ENCODE measurements around the gene ANKLE1. TPM values are rescaled to one million over a fixed set of nuclear protein-coding genes. Genes with fewer than 3 reads are reported as not detected.

The ANKLE1 gene
- total RNA-seq, 3 donors from 2014 or later = 0.96 to 1.6 (median 1.0) TPM

DNA sequence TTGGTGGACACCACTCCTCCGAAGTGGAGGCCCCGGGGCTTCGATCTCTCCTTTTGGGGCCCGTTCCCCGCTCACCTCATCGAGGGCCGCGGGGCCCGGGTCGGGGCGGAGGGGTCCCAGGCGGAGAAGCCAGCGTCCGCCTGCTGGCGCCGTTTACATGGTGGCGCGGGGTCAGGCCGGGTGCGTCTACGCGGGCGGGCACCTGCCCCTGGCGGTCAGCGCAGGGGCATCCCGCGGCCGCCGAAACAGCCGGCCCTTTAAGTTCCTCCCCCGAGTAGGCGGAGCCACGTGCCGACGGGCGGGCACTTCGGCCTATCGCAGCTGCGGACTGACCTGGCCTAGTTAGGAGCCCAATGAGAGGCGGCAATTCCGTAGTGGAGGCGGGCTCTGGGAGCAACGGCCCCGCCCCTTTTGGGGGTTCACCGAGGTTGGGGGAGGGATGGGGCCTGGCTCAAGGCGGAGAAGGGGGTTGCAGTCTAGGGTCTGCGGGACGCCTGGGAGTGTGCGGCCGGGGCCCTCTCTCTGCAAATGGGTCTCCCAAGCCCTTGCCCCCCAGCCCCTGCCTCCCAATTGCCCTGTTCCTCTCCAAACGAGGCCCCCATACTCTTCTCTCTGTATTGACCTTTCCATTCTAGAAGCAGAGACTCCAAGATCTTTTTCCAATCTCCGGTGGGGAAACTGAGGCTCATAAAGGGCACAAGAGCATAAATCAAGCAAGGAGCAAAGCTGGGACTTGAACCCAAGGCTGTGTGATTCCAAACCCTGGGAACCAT lies 21.7 kb downstream of the ANKLE1 start, which contains the start of gene ABHD8:
ABHD8 (minus strand) TSS at position 259 of the 773 bp plus-strand sequence. CDS start 1,809 bp downstream, outside the sequence.
- H3K4me1 ChIP-seq = peaks cover 0 to 31% of the 10 kb centered on the region in 2 donors
- intact Hi-C loops (cut with DNase I; ENCODE audit: low total_unique reads) = loop anchor here (10.0 kb wide), 1 partner anchor 81 kb away; no protein-coding TSS in a partner anchor
- peak in 2 of 3 donors; percentile 31 to 35 for TF ChIP-seq POLR2AphosphoS5 (IDR thresholded peaks at IDR 0.05)
- TF ChIP-seq POLR2A (IDR thresholded peaks at IDR 0.05) = peak; percentile 25
- TF ChIP-seq, protein P1, sequence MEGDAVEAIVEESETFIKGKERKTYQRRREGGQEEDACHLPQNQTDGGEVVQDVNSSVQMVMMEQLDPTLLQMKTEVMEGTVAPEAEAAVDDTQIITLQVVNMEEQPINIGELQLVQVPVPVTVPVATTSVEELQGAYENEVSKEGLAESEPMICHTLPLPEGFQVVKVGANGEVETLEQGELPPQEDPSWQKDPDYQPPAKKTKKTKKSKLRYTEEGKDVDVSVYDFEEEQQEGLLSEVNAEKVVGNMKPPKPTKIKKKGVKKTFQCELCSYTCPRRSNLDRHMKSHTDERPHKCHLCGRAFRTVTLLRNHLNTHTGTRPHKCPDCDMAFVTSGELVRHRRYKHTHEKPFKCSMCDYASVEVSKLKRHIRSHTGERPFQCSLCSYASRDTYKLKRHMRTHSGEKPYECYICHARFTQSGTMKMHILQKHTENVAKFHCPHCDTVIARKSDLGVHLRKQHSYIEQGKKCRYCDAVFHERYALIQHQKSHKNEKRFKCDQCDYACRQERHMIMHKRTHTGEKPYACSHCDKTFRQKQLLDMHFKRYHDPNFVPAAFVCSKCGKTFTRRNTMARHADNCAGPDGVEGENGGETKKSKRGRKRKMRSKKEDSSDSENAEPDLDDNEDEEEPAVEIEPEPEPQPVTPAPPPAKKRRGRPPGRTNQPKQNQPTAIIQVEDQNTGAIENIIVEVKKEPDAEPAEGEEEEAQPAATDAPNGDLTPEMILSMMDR (IDR thresholded peaks at IDR 0.05) = peak; percentile 73 to 83 (median 79)

GRCh38 chr19:17303940-17304267 lies 22.2 kb downstream of the ANKLE1 start:
- DNase-seq (ENCODE audit: low spot score in 2 of 2) = no peak
- Histone ChIP-seq H3K27me3 (no peaks in the 10 kb centered on the region), H3K27ac (peak overlapping the region; percentile 82 to 90), H3K9me3 (no peaks in the 10 kb centered on the region), H3K4me1 (peaks cover 0 to 31% of the 10 kb centered on the region in 2 donors), H3K36me3 (no peaks in the 10 kb centered on the region), H3K4me3 (peak overlapping the region in 2 of 3 donors; percentile 81)
- intact Hi-C loops (cut with DNase I; ENCODE audit: low total_unique reads) = loop anchor here (10.0 kb wide), 1 partner anchor 81 kb away; no protein-coding TSS in a partner anchor
- no peak for TF ChIP-seq POLR2AphosphoS5 (IDR thresholded peaks at IDR 0.05)
- TF ChIP-seq POLR2A (IDR thresholded peaks at IDR 0.05) = no peak
- TF ChIP-seq, protein P1 (IDR thresholded peaks at IDR 0.05) = no peak

More for the DNA sequence above, 21.7 kb downstream of the ANKLE1 start, which contains the start of gene ABHD8:
- H3K4me3 ChIP-seq = peak within 1 kb of the TSS; percentile 70 to 81 (median 81)
- H3K27ac ChIP-seq = peak within 1 kb of the TSS; percentile 82 to 90
- no peaks in the 10 kb centered on the region for H3K36me3 ChIP-seq
- H3K9me3 ChIP-seq = no peaks in the 10 kb centered on the region
- peak; percentile 96 for DNase-seq (ENCODE audit: low spot score in 2 of 2)
- no peaks in the 10 kb centered on the region for H3K27me3 ChIP-seq

GRCh38 chr19:17304386-17305215 lies 22.9 kb downstream of the ANKLE1 start:
- Histone ChIP-seq H3K9me3 (no peaks in the 10 kb centered on the region), H3K27ac (peak overlapping the region; percentile 30 to 90), H3K4me3 (peak overlapping the region in 1 of 3 donors; percentile 70), H3K36me3 (no peaks in the 10 kb centered on the region), H3K27me3 (no peaks in the 10 kb centered on the region), H3K4me1 (peaks cover 0 to 31% of the 10 kb centered on the region in 2 donors)
- TF ChIP-seq, protein P1 (IDR thresholded peaks at IDR 0.05) = no peak
- TF ChIP-seq POLR2AphosphoS5 (IDR thresholded peaks at IDR 0.05) (no peak), POLR2A (IDR thresholded peaks at IDR 0.05) (no peak)
- DNase-seq (ENCODE audit: low spot score in 2 of 2) = peak in 1 of 2 donors; percentile 61
- intact Hi-C loops (cut with DNase I; ENCODE audit: low total_unique reads) = loop anchor here (10.0 kb wide), 1 partner anchor 80 kb away; no protein-coding TSS in a partner anchor

DNA sequence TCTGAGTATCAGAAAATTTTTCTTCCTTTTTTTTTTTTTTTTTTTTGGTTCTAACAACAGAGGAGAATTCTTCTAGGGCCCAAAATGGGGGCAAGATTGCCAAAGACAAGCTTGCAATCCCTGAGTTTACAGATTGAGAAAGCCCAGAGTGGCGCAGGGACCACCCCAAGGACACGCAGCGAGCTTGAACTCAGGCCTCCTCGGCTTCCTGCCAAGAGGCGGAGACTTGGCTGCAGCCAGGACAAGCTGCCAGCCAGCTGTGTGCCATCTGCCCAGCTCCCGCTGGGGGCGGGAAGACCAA lies 23.5 kb downstream of the ANKLE1 start:
- DNase-seq (ENCODE audit: low spot score in 2 of 2) = no peak
- peak overlapping the region; percentile 60 to 79 (median 70) for H3K4me3 ChIP-seq
- H3K27me3 ChIP-seq = no peaks in the 10 kb centered on the region
- no peaks in the 10 kb centered on the region for H3K36me3 ChIP-seq
- TF ChIP-seq POLR2A (IDR thresholded peaks at IDR 0.05) (no peak), POLR2AphosphoS5 (IDR thresholded peaks at IDR 0.05) (no peak)
- TF ChIP-seq, protein P1 (IDR thresholded peaks at IDR 0.05) = no peak
- H3K9me3 ChIP-seq = no peaks in the 10 kb centered on the region
- intact Hi-C loops (cut with DNase I; ENCODE audit: low total_unique reads) = loop anchor here (10.0 kb wide), 1 partner anchor 80 kb away; no protein-coding TSS in a partner anchor
- H3K27ac ChIP-seq = peak overlapping the region; percentile 30 to 90
- H3K4me1 ChIP-seq = peaks cover under 1 to 32% of the 10 kb centered on the region in 2 donors
